Gastroesophageal sphincter (tissue), 4 donors: ENCODE measurements around the gene SPI1. TPM values are rescaled to one million over a fixed set of nuclear protein-coding genes. Genes with fewer than 3 reads are reported as not detected.

Experiments used
- ATAC-seq: fragments of 150-250 bp; one replicate; pipeline ENCODE4 v1.9.1; 2016; ENCODE audit warnings: mild to moderate bottlenecking, moderate library complexity
- H3K27ac ChIP-seq, 4 donors: fragments of 200-600 bp; sonication (generic) in 3 of 4; 1 replicate in 3 of 4; 2 replicates in 1 of 4; pipeline ENCODE4 v1.5.1; 2016 to 2019
- H3K27me3 ChIP-seq: fragments of 200-600 bp; sonication (generic); one replicate; pipeline ENCODE4 v1.5.1; 2019
- H3K36me3 ChIP-seq, 2 donors: fragments of 200-600 bp; sonication (generic); one replicate each; pipeline ENCODE4 v1.5.1; 2019; ENCODE audit warnings: control low read depth in 1 of 2
- H3K4me1 ChIP-seq, 3 donors: fragments of 200-600 bp; sonication (generic); 1 replicate in 2 of 3; 2 replicates in 1 of 3; pipeline ENCODE4 v1.5.1; 2016 to 2019; ENCODE audit warnings: control low read depth in 2 of 3
- H3K4me3 ChIP-seq, 2 donors: fragments of 200-600 bp; sonication (generic); one replicate each; pipeline ENCODE4 v1.5.1; 2019; ENCODE audit warnings: mild to moderate bottlenecking in 1 of 2, moderate library complexity in 1 of 2
- H3K9me3 ChIP-seq, 3 donors: fragments of 200-600 bp; sonication (generic); one replicate each; pipeline ENCODE4 v1.5.1; 2017 to 2019; ENCODE audit warnings: control low read depth in 2 of 3
- CTCF ChIP-seq, 4 experiments: fragments of 200-600 bp in 2 of 4; fragments of 450-650 bp in 2 of 4; sonication (generic) in 1 of 4; IDR thresholded peaks; one replicate each; pipeline ENCODE4 v1.5.1; 2017 to 2019; ENCODE audit warnings: antibody characterized with exemption in 4 of 4, mild to moderate bottlenecking in 2 of 4, moderate library complexity in 2 of 4
- EP300 ChIP-seq: sonication (generic); formaldehyde crosslinking; IDR thresholded peaks from one replicate; pipeline ENCODE4 v1.6.1; 2017; ENCODE audit warnings: antibody characterized with exemption, mild to moderate bottlenecking
- POLR2A ChIP-seq, 2 donors: fragments of 450-650 bp; IDR thresholded peaks; one replicate each; pipeline ENCODE4 v1.6.1; 2017; ENCODE audit warnings: antibody characterized with exemption in 2 of 2, mild to moderate bottlenecking in 2 of 2, moderate library complexity in 1 of 2
- POLR2AphosphoS5 ChIP-seq: sonication (generic); formaldehyde crosslinking; IDR thresholded peaks from one replicate; pipeline ENCODE4 v1.6.1; 2017; ENCODE audit warnings: antibody characterized with exemption
- WGBS, 2 donors: methylation state at CpG; one replicate each; pipeline ENCODE4 v1.1.5; 2018; ENCODE audit warnings: low coverage in 1 of 2; 5-methylcytosine and 5-hydroxymethylcytosine counted together
- total RNA-seq, 4 donors: library from RNA; depleted of rRNA; stranded (reverse); fragments of >200 nt; gene quantifications; one replicate each; pipeline ENCODE4 v1.1.0, GENCODE V29; 2016

Gene SPI1
- total RNA-seq, 4 donors from 2014 or later, result 4.2 to 32.4 (median 14.7) TPM

GRCh38 chr11:47348859-47349258, 29.5 kb downstream of the SPI1 start:
- ATAC-seq, result no peak
- no peaks in the 10 kb centered on the region for H3K27me3 ChIP-seq
- 71 to 100% methylated on average over 3 to 5 of the region's 8 CpGs for WGBS, 2 donors

GRCh38 chr11:47348131-47348802, 30.1 kb downstream of the SPI1 start:
- Histone ChIP-seq H3K4me1 (no peaks in the 10 kb centered on the region), H3K4me3 (no peak overlapping the region), H3K27me3 (no peaks in the 10 kb centered on the region), H3K36me3 (no peaks in the 10 kb centered on the region), H3K27ac (no peak overlapping the region), H3K9me3 (no peaks in the 10 kb centered on the region)
- 69 to 78% methylated on average over 6 to 7 of the region's 24 CpGs for WGBS, 2 donors
- TF ChIP-seq POLR2A (IDR thresholded peaks at IDR 0.05), result no peak
- TF ChIP-seq POLR2AphosphoS5, result no peak
- TF ChIP-seq EP300, result no peak
- no peak for TF ChIP-seq CTCF (IDR thresholded peaks at IDR 0.05)
- ATAC-seq, result no peak

More at GRCh38 chr11:47348859-47349258, 29.5 kb downstream of the SPI1 start:
- no peak overlapping the region for H3K27ac ChIP-seq
- H3K4me3 ChIP-seq, result no peak overlapping the region
- H3K36me3 ChIP-seq, result no peaks in the 10 kb centered on the region
- no peak for TF ChIP-seq EP300
- TF ChIP-seq POLR2A (IDR thresholded peaks at IDR 0.05), result no peak
- no peak for TF ChIP-seq CTCF (IDR thresholded peaks at IDR 0.05)
- TF ChIP-seq POLR2AphosphoS5, result no peak
- H3K9me3 ChIP-seq, result no peaks in the 10 kb centered on the region
- no peaks in the 10 kb centered on the region for H3K4me1 ChIP-seq

GRCh38 chr11:47347137-47347536, 31.2 kb downstream of the SPI1 start:
- H3K27ac ChIP-seq, result no peak overlapping the region
- TF ChIP-seq EP300, result no peak
- no peak for TF ChIP-seq POLR2A (IDR thresholded peaks at IDR 0.05)
- no peak for TF ChIP-seq POLR2AphosphoS5
- TF ChIP-seq CTCF (IDR thresholded peaks at IDR 0.05), result no peak
- H3K36me3 ChIP-seq, result no peaks in the 10 kb centered on the region
- no peaks in the 10 kb centered on the region for H3K27me3 ChIP-seq
- WGBS, 2 donors, result 78% methylated on average over 3 of the region's 5 CpGs; no CpG with 5 or more reads in 1 of the 2 donors
- no peaks in the 10 kb centered on the region for H3K4me1 ChIP-seq
- no peak overlapping the region for H3K4me3 ChIP-seq
- H3K9me3 ChIP-seq, result no peaks in the 10 kb centered on the region
- no peak for ATAC-seq

- TF ChIP-seq POLR2A (IDR thresholded peaks at IDR 0.05) (no peak), POLR2AphosphoS5 (no peak), CTCF (IDR thresholded peaks at IDR 0.05) (no peak), EP300 (no peak)
- Histone ChIP-seq H3K9me3 (no peaks in the 10 kb centered on the region), H3K27me3 (no peaks in the 10 kb centered on the region), H3K27ac (no peak overlapping the region), H3K4me3 (no peak overlapping the region), H3K4me1 (no peaks in the 10 kb centered on the region), H3K36me3 (no peaks in the 10 kb centered on the region)
- WGBS, 2 donors, result 81% methylated on average over 15 of the region's 18 CpGs; no CpG with 5 or more reads in 1 of the 2 donors
- no peak for ATAC-seq
Measured at GRCh38 chr11:47345890-47346563, 32.3 kb downstream of the SPI1 start.

- no peaks in the 10 kb centered on the region for H3K9me3 ChIP-seq
- H3K27ac ChIP-seq, result no peak overlapping the region
- no peaks in the 10 kb centered on the region for H3K36me3 ChIP-seq
- H3K4me3 ChIP-seq, result no peak overlapping the region
- H3K27me3 ChIP-seq, result no peaks in the 10 kb centered on the region
- TF ChIP-seq EP300, result no peak
- TF ChIP-seq CTCF (IDR thresholded peaks at IDR 0.05), result no peak
- no peak for TF ChIP-seq POLR2AphosphoS5
- TF ChIP-seq POLR2A (IDR thresholded peaks at IDR 0.05), result no peak
- no peaks in the 10 kb centered on the region for H3K4me1 ChIP-seq
- no peak for ATAC-seq
- WGBS, 2 donors, result 96% methylated on average over 4 of the region's 15 CpGs; no CpG with 5 or more reads in 1 of the 2 donors
Measured at GRCh38 chr11:47342854-47343253, 35.5 kb downstream of the SPI1 start.
